ENCODE measurements around the gene BCL2L12. TPM values are rescaled to one million over a fixed set of nuclear protein-coding genes. Genes with fewer than 3 reads are reported as not detected.

Gene BCL2L12
- total RNA-seq, 1 donor from 2014 or later, result 18.6 TPM

- DNase-seq (ENCODE audit: extremely low read depth, low read depth, low spot score), result no peak
Observed at GRCh38 chr19:49684251-49684982, 18.7 kb downstream of the BCL2L12 start.

DNA sequence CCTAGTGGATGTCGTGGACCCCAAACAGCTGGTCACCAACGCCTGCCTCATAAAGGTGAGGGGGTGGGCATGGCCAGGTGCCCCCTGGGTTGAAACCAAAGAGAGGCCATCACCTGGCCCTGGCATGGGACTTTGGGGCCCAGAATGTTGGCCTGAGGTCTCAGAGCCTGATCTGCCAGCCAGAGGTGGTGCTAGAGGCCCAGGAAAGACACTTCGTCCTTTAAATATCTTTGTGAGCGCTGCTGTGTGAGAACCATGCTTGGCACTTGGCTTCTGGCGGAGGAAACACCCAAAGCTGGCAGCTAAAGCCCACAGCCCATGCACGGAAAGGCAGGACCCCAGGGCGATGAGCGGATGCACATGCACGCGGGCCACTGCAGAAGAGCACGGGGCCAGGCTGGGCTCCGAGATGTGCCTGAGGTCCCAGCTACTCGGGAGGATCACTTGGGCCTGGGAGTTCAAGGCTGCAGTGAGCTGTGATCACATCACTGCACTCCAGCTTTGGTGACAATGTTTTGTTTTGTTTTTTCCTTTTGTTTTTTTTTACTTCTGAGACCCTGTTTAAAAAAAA, 19.3 kb downstream of the BCL2L12 start:
- no peak for DNase-seq (ENCODE audit: extremely low read depth, low read depth, low spot score)

DNA sequence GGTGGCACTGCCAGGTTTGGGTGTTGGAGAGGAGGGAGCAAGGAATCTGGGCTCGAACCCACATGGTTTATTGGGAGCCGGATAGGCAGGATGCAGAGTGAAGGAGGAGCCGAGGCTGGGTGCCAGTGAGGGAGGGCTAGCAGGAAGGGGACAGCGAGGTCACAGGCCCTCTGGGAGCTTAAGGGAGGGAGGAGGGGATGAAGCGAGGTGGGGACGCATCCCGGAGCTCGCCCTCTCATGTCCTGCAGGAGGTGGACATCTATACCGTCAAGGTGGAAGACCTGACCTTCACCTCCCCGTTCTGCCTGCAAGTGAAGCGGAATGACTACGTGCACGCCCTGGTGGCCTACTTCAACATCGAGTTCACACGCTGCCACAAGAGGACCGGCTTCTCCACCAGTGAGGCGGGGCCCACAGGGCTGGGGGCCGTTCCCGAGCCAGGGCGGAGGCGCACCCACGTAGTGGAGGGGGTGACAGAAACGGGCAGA, 20.2 kb downstream of the BCL2L12 start:
- no peak for DNase-seq (ENCODE audit: extremely low read depth, low read depth, low spot score)

GRCh38 chr19:49686503-49687088, 20.9 kb downstream of the BCL2L12 start:
- DNase-seq (ENCODE audit: extremely low read depth, low read depth, low spot score), result no peak

- DNase-seq (ENCODE audit: extremely low read depth, low read depth, low spot score), result no peak
Observed at GRCh38 chr19:49687150-49687549, 21.4 kb downstream of the BCL2L12 start.

DNA sequence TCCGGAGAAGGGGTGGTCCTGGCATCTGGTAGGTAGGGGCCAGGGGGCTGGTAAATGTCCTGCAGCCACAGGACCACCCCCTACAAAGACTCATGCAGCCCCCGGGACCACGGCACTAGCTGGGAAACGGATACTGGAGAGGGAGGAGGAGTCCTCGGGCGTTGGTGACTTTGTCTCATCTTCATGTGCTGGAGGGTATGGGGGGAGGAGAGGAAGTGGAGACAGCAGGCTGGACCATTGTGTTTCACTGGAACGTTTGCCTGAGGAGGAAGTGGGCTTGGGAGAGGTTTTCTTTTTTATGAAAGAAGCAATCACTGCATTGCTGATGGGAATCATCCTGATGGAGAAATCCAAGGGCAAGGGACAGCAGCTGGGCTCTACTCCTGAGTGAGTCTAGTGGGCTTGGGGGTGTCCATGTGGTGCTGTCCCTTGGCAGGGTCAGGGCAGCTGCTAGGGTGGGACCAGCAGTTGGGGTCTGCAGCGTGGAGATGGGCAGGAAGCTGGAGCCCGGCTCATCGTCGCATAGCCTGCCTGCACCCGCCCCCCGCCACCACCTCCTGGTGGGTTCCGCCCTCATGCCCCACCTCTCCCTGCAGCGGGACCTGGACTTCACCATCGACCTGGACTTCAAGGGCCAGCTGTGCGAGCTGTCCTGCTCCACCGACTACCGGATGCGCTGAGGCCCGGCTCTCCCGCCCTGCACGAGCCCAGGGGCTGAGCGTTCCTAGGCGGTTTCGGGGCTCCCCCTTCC, 22.0 kb downstream of the BCL2L12 start:
- DNase-seq (ENCODE audit: extremely low read depth, low read depth, low spot score), result no peak

DNA sequence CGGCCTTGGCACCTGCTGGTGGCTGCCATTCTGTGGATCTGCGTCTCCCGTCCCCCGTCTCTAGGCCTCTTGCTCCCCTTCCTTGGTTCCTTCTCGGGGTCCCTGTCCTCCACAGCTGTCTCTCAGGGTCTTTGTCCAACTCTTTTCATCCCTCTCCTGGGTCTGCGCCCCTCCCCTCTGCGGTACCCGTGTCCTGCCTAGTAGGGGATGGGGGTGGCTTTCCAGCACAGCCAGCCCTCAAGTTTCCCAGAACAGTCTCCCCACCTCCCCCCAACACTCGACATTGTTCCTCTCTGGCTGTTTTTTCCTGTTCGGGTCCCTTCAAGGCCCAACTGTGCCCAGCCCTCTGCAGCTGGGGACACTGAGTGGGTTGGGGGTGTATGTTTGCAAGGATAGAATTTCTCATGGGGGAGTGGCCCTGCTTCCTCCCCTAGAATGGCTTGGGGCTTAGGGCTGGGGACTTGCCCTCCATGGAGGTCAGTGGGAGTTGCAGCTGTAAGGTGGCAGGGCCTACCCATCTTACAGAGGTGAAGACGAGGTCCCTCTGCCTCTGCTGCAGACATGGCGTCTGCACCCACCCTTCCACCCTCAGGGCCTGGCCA, 22.9 kb downstream of the BCL2L12 start:
- DNase-seq (ENCODE audit: extremely low read depth, low read depth, low spot score), result no peak

DNA sequence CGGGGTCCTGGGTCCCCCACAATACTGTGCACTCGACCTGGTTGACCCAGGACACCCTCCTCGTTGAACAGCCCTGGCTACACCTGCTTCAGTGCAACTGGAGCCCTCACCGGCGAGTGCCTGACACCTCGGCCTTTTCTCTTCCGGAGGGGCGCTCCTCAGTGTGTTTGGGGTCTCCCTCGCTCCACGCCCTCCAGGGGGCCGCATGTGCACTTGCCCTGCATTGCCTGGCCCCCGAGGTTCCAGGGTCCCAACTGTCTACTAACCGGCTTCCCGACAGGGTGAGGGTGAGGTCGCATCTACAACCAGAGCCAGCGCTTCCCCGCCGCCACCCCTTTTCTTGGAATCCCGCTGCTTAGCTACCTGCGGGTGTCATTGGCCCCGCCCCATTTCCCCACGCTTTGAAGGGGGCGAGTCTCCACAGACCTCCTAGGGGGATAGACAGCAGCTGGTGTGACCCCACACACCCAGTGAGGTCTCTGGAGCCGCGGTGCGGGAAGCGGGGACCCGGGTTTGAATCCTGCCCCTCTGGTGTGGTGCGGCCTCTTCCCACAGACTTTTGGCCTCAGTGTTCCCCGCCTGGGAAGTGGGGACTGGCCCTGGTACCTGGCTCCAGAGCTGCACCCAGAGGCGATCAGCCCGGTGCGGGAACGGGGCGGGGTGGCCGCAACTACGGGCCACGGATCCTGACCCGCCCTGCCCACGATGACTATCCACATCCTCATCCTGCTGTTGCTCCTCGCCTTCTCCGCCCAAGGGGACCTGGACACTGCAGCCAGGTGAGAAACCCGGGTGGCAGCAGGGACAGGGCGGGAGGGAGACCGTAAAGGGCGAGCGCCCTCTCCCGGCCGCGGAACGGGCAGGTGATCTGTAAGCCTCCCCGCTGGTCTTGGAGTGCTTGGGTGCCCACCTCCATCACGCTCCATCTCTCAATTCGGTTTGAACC, 23.7 kb downstream of the BCL2L12 start, which contains the start of gene ADM5:
Gene ADM5 (plus strand): TSS at position 462 of the 946 bp plus-strand sequence. CDS start 244 bp downstream, at position 706.
- no peak for DNase-seq (ENCODE audit: extremely low read depth, low read depth, low spot score)

DNA sequence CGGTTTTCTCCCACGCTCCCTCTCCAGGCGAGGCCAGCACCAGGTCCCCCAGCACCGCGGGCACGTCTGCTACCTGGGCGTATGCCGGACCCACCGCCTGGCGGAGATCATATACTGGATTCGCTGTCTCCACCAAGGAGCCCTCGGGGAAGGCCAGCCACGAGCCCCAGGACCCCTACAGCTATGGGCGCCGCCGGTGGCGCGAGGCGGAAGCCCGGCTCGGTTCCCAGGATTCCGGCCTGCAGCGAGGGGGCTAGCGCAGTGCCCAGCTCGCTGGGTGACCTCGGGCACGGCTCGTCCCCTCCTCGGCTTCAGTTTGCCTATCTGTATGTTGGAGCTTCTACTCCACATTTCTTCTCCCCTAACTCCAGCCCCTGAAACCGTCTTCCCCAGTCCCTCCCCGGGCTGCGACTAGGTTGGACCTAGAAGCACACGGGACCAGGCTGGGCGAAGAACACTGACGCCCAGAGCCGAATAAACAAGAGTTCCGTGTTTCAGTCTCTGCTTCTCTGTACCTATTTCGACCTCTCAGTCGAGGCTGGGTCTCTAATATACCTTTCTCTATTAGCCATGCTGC, 24.4 kb downstream of the BCL2L12 start:
- no peak for DNase-seq (ENCODE audit: extremely low read depth, low read depth, low spot score)

DNA sequence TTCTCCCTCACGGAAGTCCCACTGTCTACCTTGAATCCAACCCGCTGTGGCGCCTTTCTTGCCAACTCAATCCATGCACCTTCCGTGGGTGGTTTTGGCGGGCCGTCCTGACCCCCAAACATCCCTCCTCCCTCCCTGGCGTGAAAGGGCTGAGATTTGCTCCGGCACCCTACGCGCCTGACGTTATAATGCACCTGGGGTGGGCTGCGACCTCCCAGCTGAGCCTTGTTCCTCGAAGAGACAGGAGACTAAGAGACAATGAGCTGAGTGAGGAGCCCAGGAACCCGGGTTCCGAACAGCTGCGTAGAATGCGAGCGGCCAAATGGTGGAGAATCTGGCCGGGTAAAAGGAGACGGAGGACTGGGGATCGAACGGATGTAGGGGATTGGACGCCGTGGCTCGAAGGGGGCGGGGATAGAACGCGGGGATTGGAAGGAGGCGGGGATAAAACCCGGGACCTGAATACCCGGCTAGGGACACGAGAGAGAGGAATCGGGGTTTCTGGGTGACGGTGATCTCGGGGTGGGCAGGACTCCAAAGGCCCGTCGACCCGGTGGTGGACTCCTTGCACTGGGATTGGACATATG, 25.0 kb downstream of the BCL2L12 start, which contains the start of gene CPT1C:
Gene CPT1C (plus strand): TSS at position 461 of the 587 bp plus-strand sequence. CDS start 1,137 bp downstream, outside the sequence.
- no peak for DNase-seq (ENCODE audit: extremely low read depth, low read depth, low spot score)

DNA sequence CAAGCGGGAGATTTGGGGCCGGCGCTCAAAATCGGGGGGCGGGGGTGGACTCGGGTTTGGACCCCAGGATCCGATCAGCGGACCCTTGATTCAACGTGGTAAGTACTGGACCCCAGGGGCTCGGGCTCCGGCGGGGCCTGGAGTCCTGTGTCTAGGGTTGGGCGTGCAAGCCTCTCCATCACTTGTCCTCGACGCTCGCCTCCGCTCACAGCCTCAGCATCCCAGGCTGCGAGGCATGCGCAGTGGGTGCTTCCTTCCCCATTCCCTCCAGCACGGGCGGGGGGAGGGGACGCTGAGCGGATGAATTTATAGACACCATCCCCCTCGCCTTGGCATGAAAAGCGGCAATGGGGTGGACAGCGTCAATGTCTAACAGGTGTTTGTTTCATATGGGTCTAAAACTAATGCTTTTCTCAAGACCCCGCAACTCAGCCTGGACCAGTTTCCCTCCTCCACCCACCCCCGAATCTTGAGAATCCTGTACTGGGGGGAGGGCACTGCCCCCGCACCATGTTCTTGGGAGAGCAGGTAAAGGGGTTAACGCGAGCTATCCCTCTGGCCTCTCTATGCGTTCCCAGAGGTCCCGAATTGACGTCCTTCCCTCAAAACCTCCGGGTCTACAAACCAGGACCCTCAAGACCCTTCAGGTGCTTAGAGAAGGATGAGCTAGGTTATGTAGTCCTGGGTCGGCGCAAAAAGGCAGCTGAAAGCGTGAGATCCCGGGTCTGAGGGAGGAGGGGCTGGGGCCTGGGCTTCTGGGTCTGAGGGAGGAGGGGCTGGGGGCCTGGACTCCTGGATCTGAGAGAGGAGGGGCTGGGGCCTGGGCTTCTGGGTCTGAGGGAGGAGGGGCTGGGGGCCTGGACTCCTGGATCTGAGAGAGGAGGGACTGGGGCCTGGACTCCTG, 25.8 kb downstream of the BCL2L12 start:
- no peak for DNase-seq (ENCODE audit: extremely low read depth, low read depth, low spot score)

DNA sequence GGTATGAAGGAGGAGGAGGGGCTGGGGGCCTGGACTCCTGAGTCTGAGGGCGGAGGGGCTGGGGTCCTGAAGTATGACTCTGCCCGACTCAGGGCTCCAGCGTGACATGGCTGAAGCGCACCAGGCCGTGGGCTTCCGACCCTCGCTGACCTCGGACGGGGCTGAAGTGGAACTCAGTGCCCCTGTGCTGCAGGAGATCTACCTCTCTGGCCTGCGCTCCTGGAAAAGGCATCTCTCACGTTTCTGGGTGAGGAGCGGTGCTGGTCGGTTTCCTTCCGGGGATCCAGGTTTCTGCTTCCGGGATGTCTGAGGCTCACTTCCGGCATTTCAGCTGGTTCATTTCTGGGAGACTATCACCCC, 26.4 kb downstream of the BCL2L12 start:
- DNase-seq (ENCODE audit: extremely low read depth, low read depth, low spot score), result no peak

DNA sequence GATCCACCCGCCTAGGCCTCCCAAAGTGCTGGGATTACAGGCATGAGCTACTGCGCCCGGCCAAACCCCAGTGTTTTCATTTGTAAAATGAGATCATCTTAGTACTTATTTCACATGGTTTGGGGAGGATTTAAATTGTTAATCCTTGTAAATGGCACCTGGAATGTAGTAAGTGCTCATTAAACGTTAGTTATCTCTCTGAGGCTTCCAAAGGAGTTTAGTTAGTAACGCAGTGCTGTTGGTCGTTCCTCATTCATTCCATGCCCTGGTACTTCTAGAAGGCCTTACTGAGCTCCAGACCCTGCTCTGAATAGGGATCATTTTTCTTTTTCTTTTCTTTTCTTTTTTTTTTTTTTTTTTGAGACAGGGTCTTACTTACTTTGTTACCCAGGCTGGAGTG, 30.4 kb downstream of the BCL2L12 start:
- DNase-seq (ENCODE audit: extremely low read depth, low read depth, low spot score), result no peak

DNA sequence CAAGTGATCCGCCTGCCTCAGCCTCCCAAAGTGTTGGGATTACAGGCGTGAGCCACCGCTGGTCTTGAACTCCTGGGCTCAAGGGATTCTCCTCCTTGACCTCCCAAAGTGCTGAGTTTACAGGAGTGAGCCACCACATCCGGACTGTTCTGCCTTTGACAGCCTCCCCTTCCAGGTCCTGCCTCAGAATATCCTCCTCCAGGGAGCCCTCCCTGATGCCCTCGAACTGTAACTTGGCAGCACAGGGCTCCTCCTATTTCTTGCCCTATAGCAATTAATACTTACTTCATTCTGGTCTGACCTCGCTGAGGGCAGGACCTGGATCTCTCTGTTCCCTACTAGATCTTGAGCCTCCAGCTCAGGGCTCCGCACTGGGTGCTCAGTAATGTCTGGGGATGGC, 31.1 kb downstream of the BCL2L12 start:
- DNase-seq (ENCODE audit: extremely low read depth, low read depth, low spot score), result no peak

DNA sequence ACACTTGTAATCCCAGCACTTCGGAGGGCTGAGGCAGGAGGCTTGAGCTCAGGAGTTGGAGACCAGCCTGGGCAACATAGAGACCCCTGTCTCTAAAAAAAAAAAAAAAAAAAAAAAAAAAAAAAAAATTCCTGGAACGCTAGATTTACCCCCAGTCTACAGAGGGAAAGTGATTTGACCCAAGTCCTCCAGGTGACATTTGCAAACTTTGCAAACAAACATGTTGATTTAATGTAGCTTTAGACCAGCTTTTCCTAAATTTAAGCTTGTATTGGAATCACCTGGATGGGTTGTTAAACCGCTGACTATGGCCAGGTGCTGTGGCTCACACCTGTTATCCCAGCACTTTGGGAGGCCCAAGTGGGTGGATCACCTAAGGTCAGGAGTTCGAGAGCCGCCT, 33.6 kb downstream of the BCL2L12 start:
- DNase-seq (ENCODE audit: extremely low read depth, low read depth, low spot score), result no peak

DNA sequence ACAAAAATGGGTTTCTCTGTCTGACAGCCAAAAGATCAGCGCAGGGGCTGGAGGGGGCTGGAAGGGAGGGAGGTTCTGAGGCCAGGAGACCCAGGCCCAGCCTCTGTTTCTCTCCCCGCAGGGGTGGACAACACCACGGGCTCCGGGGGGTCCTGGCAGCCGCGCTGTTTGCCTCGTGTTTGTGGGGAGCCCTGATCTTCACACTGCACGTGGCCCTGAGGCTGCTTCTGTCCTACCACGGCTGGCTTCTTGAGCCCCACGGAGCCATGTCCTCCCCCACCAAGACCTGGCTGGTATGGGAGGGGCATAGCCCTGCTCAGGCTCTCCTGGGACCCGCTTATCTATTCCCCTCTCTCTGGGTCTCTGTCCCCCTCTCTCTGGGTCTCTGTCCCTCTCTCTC, 34.8 kb downstream of the BCL2L12 start:
- no peak for DNase-seq (ENCODE audit: extremely low read depth, low read depth, low spot score)

- no peak for DNase-seq (ENCODE audit: extremely low read depth, low read depth, low spot score)
Observed at GRCh38 chr19:49701271-49701786, 35.6 kb downstream of the BCL2L12 start.

Measured in glomerular endothelial cell (primary cell).